NK-92 treated with Interleukin-12 subunit alpha and Interleukin-12 subunit beta, amount 100 ng/mL, for 24 hours (cell line): ENCODE results near the gene ATAD5.
"Not testable (repeated sequence)": the region's sequence is repeated elsewhere in the genome, so short reads cannot be mapped to it uniquely, and the experiment has no call there.

Experiments
- DNase-seq: peaks from one replicate; lab custom pipeline; 2025; lab: John Stamatoyannopoulos, UW

The ATAD5 gene

GRCh38 chr17:30824002-30824355, 7.8 kb upstream of the ATAD5 start:
- DNase-seq, result peak; percentile 41

- peak; percentile 84 for DNase-seq
Observed at GRCh38 chr17:30824356-30825145, 7.2 kb upstream of the ATAD5 start, which contains the start of gene CRLF3. Gene CRLF3, minus strand, starts transcription at chr17:30824692. Its CDS starts 41 bp downstream, at chr17:30824651.

GRCh38 chr17:30827082-30827481, 4.7 kb upstream of the ATAD5 start:
- no peak for DNase-seq

GRCh38 chr17:30829022-30829421, 2.7 kb upstream of the ATAD5 start:
- no peak for DNase-seq

- no peak for DNase-seq
Observed at GRCh38 chr17:30831257-30831656, 509 bp upstream of the ATAD5 start.

- DNase-seq, result no peak
Observed at GRCh38 chr17:30832438-30833124, 815 bp downstream of the ATAD5 start.

- DNase-seq, result no peak
Observed at GRCh38 chr17:30838202-30838807, 6.5 kb downstream of the ATAD5 start.

- no peak for DNase-seq
Observed at GRCh38 chr17:30840771-30841170, 9.0 kb downstream of the ATAD5 start.

- DNase-seq, result no peak
Observed at GRCh38 chr17:30848021-30848420, 16.3 kb downstream of the ATAD5 start.

GRCh38 chr17:30854146-30854545, 22.4 kb downstream of the ATAD5 start:
- no peak for DNase-seq

GRCh38 chr17:30858556-30859250, 26.9 kb downstream of the ATAD5 start:
- DNase-seq, result no peak

- DNase-seq, result no peak
Observed at GRCh38 chr17:30864636-30865035, 32.9 kb downstream of the ATAD5 start.

- no peak for DNase-seq
Observed at GRCh38 chr17:30869005-30869404, 37.2 kb downstream of the ATAD5 start.

- DNase-seq, result no peak
Observed at GRCh38 chr17:30886187-30886586, 54.4 kb downstream of the ATAD5 start.

GRCh38 chr17:30894236-30894635, 62.5 kb downstream of the ATAD5 start:
- no peak for DNase-seq

- no peak for DNase-seq
Observed at GRCh38 chr17:30897311-30897710, 65.5 kb downstream of the ATAD5 start.

GRCh38 chr17:30905742-30906100, 74.0 kb downstream of the ATAD5 start:
- no peak for DNase-seq

- peak; percentile 72 for DNase-seq
Observed at GRCh38 chr17:30906101-30906911, 74.5 kb downstream of the ATAD5 start, which contains the start of gene TEFM. Gene TEFM, minus strand, starts transcription at chr17:30906238. Its CDS starts 40 bp downstream, at chr17:30906198.

GRCh38 chr17:30908717-30909420, 77.1 kb downstream of the ATAD5 start:
- DNase-seq, result no peak

- DNase-seq, result not testable (repeated sequence)
Observed at GRCh38 chr17:30910151-30910550, 78.4 kb downstream of the ATAD5 start.

GRCh38 chr17:30913955-30914354, 82.2 kb downstream of the ATAD5 start:
- DNase-seq, result no peak
